GM20431 (cell line): ENCODE results near the gene ZCCHC13.
"Not testable (repeated sequence)": the region's sequence is repeated elsewhere in the genome, so short reads cannot be mapped to it uniquely, and the experiment has no call there.

Experiments
- in situ Hi-C: fragments of 300-500 bp; cut with MseI, MboI; formaldehyde crosslinking; loops from one replicate; pipeline ENCODE4 v1.15.0; 2020; ENCODE audit warnings: low sequenced_read_pairs; ENCODE audit not compliant: unreplicated experiment

Gene ZCCHC13

DNA sequence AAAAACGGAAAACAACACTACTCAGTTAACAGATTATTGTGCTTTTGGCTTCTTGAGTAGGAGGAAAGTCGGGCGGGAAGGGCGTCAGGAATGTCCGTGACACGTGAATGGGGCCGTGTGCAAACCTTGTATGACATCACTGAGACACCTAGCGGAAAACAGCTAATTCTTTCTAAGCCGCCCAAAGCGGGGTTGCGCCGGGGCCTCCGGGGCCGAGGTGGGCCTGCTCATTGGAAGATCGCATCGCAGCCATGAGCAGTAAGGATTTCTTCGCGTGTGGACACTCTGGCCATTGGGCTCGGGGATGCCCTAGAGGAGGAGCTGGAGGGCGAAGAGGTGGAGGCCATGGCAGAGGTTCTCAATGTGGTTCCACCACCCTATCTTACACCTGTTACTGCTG is at the start of gene ZCCHC13:
Gene ZCCHC13 (plus strand): TSS at position 165 of the 400 bp plus-strand sequence. CDS start 87 bp downstream, at position 252.
- in situ Hi-C loops, result no loop called here

- in situ Hi-C loops, result not testable (repeated sequence)
These were observed 45.9 kb upstream of the ZCCHC13 start for GRCh38 chrX:74258111-74258510.

DNA sequence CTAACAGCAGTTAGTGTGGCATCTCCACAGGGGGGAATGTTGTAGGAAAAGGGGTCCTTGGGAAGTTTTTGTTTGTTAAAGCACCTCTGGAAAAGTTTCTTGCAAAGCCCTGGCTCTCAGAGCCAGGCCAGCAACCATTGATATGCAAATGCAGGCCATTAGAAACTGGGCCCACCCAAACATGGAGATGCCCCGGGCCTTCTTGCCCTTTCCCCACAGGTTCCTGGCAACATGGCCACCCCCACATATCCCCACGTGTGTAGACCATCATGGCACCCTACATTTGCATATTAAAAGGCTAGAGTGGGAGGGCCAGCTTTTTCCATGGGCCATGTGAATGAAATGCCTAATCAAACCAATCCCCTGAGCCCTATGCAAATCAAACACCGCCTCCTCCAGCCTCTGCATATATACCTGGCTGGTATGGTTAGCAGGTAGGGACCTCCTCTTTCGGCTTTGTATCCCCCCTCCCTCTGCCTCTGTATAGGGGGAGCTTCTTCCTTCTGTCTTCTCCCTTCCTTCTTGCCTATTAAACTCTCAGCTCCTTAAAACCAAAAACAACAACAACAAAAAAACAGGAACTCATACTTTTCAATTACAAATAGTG is 44.0 kb upstream of the ZCCHC13 start:
- in situ Hi-C loops, result no loop called here

DNA sequence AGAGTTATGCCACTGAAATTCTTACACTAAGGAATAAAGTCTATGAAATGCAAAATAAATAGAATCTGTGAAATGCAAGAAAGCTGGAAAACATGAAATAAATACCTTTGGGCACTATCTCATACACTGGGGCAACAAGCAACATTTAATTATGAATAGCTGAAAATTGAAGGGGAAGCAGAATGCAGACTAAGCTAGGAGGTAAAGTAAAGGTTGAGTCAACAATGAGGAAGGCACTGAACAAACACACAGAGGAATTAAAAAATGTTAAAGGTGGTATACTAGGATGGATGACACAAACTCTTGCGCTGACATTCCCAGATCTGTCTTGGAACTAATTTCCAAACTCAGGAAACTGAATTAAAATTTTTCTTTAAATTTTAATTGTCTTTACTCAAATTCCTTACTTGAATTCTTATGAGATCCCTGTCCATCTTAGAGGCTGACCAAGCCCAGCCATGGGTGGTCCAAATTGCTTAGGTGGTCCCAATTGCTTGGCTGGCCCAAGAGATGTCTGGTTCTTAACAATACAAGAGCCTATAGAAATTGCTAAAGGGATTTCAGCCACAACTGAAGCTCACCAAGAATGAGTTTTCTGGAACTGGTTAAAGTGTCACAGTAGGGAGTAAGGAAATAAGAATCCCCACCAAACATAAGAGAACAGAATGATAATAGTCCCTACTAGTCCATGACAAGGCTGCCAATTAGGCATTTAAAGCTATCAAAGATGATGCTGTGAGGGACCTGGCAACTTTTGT is 41.3 kb upstream of the ZCCHC13 start:
- in situ Hi-C loops, result no loop called here

DNA sequence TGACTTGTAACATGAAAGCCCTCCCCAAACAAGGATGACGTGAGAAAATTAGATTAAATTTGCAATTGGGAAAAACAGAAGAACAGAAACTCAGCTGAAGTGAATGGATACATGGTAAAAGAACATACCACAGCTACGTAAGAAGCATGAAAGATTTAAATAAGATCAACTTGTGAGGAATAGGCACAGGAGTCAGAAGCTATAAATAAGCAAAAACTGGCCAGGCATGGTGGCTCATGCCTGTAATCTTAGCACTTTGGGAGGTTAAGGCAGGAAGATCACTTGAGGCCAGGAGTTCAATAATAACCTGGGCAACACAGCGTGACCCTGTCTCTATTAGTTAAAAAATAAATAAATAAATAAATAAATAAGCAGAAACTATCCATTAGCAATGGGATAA is 33.6 kb upstream of the ZCCHC13 start:
- in situ Hi-C loops, result no loop called here

DNA sequence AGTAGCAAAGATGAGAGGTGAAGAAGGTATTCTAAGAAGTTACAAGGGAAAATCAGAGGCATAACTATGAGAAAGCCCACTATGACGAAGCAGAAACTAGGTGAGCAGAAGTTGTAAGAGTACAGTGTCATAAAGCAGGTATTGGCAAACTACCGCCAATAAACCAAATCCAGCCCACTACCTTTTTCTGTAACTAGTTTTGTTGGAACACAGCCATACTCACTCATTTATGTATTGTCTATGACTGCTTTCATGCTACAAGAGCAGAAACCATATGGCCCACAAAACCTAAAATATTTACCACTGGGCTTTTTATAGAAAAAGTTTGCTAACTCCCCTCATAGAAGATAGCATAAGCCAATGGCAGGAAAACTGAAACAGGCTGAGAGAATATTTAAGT is 31.8 kb upstream of the ZCCHC13 start:
- in situ Hi-C loops, result no loop called here

GRCh38 chrX:74274516-74274915 is 29.5 kb upstream of the ZCCHC13 start:
- in situ Hi-C loops, result no loop called here

DNA sequence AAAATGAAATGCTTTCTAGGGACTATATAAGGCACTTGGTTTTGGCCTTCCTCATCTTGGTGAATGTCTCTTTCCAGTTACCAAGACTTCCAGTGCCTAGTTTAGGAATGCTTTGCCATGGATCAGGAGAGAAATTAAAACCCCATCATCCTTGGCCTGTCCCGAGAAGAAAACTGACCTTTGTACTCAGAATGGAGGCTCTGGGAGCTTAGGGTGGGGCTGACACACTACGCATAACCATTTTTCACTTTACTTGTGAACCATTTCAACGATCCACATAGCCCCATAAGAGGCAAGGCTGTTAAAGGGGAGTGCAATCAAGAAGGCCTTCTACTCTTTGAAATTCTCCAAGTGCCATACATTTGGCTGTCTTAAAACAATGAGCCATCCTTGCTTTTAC is 26.7 kb upstream of the ZCCHC13 start:
- in situ Hi-C loops, result no loop called here

- in situ Hi-C loops, result no loop called here
These were observed 26.1 kb upstream of the ZCCHC13 start for GRCh38 chrX:74277846-74278245.

GRCh38 chrX:74280759-74281158 is 23.2 kb upstream of the ZCCHC13 start:
- in situ Hi-C loops, result no loop called here

DNA sequence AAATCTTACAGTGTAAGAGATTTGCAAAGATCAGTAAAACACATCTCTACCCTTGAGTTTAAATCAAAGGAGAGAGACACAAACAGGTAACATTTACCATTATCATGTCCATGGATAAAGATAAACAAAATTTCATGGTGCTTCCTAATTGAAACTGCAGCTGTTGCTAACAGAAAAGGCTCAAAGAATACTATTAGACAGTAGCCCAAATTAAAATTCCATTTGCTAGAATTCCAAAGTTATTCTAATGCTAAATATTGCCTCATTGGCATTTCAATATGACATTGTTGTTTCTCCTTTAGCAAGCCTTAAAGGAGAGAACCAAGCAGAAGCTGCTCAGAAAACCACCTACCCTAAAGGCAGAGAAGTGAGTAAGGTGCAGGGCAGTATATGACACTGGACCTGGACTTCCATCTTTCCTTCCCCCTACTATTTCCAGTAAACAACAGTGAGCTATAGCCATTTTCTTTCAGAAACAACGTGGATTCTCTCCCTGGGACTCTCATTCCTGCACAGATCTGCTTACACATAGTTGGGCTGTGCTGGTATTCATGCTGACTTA is 19.5 kb upstream of the ZCCHC13 start:
- in situ Hi-C loops, result no loop called here

GRCh38 chrX:74286950-74287740 is 16.8 kb upstream of the ZCCHC13 start:
- in situ Hi-C loops, result no loop called here

GRCh38 chrX:74291577-74291963 is 12.4 kb upstream of the ZCCHC13 start:
- in situ Hi-C loops, result no loop called here

DNA sequence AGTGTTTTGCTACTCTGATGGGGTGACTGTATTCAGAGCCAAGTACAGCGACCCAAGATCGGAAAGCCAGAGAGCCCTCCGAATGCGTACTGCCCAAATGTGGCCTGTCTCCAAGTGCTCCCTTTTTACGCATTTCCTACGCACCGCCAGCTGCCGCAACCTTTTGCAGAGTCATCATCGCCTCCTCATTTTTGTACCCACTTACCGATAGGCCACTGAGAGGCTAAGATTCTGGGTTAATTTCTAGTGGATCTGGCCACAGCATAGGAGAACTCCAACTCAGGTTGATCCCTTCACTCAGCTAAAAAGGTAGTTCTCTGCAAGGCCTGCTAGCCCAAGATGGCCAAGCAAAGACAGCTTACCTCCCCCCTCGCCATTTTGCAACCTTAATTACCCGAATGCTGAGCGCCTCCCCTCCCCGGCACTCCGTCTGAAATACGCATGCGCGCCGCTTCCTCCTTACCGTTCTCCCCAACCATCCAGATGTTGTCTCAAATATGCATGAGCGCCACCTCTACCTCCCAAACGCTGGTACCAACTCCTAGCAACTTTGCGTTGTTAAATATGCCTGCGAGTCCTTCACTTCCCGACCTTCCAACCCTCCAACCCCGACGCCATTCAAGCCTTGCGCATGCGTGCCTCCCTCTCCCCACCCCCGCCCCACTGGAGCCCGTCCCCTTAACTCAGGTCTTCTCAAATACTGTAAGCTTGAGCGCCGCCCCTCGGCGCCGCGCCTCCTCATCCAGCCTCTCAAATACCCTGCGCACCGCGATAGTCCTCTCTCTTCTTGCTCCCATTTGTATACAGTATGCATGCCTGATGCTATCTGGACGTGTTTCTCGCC is 11.8 kb upstream of the ZCCHC13 start:
- in situ Hi-C loops, result no loop called here

DNA sequence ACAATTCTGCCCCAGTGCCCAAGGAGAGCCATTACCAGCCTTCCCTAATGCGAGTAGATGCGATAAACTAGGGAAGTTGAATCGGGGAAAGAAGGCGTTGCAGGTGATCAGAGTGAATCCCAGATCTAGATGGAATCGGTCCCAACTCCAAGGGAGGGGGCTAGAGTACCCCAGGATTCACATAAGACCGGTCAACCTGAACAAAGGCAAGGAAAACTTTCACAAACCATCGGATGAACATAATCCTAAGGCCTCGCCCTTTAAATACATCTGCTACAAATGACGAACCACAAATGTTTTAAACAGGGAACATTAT is 11.2 kb upstream of the ZCCHC13 start:
- in situ Hi-C loops, result no loop called here

- in situ Hi-C loops, result no loop called here
These were observed 10.5 kb upstream of the ZCCHC13 start for GRCh38 chrX:74293343-74293946.

- in situ Hi-C loops, result no loop called here
These were observed 8.9 kb upstream of the ZCCHC13 start for GRCh38 chrX:74295101-74295500.

GRCh38 chrX:74297766-74298165 is 6.2 kb upstream of the ZCCHC13 start:
- in situ Hi-C loops, result no loop called here

DNA sequence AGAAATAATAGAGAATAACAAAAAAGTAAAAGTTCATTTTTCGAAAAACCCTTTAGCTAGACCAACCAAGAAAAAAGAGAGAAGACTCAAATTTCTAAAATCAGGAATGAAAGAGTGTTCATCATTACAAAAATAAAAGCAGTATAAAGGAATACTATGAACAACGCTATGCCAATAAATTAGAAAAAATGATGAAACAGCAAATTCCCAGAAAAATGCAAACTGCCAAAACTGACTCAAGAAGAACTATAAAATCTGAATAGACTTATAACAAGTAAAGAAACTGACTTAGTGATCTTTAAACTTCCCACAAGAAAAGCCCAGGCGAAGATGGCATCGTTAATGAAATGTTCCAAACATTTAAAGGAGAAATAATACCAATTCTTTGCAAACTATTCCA is 3.1 kb upstream of the ZCCHC13 start:
- in situ Hi-C loops, result no loop called here

- in situ Hi-C loops, result no loop called here
These were observed 14.7 kb downstream of the ZCCHC13 start for GRCh38 chrX:74318672-74319071.
